Heart left ventricle (tissue), 16 donors: Measurements from ENCODE around the gene HOXA9. TPM values are rescaled to one million over a fixed set of nuclear protein-coding genes. Genes with fewer than 3 reads are reported as not detected.
A peak's percentile ranks its signal among the peaks of the same experiment; 100 is the strongest.

Experiments
- ATAC-seq, 4 donors: fragments of 200-7000 bp; cut with Tn5 transposase; one replicate each; pipeline ENCODE4 v1.9.1; 2020 to 2022; ENCODE audit warnings: moderate library complexity in 4 of 4, mild to moderate bottlenecking in 3 of 4, moderate number of reproducible peaks in 1 of 4
- DNase-seq, 5 donors: peaks; one replicate each; pipeline ENCODE4 v3.0.0-alpha.2; 2020
- H3K27ac ChIP-seq, 12 donors: fragments of 200-600 bp; sonication (generic) in 4 of 12; one replicate each; pipeline versions ENCODE4 v1.5.0 to v1.8.0; 2016 to 2022; ENCODE audit warnings: mild to moderate bottlenecking in 2 of 12
- H3K27me3 ChIP-seq, 9 donors: fragments of 200-600 bp; sonication (generic) in 2 of 9; one replicate each; pipeline versions ENCODE4 v1.5.1 to v1.8.0; 2016 to 2022; ENCODE audit warnings: mild to moderate bottlenecking in 3 of 9
- H3K36me3 ChIP-seq, 9 donors: fragments of 200-600 bp; sonication (generic) in 2 of 9; one replicate each; pipeline versions ENCODE4 v1.5.0 to v1.8.0; 2018 to 2022; ENCODE audit warnings: mild to moderate bottlenecking in 2 of 9
- H3K4me1 ChIP-seq, 12 donors: fragments of 200-600 bp; sonication (generic) in 4 of 12; one replicate each; pipeline versions ENCODE4 v1.5.0 to v1.8.0; 2016 to 2022; ENCODE audit warnings: mild to moderate bottlenecking in 3 of 12
- H3K4me3 ChIP-seq, 12 donors: fragments of 200-600 bp; sonication (generic) in 4 of 12; one replicate each; pipeline versions ENCODE4 v1.5.0 to v1.8.0; 2017 to 2022; ENCODE audit warnings: mild to moderate bottlenecking in 9 of 12, moderate library complexity in 4 of 12
- H3K9me3 ChIP-seq, 12 donors: fragments of 200-600 bp; sonication (generic) in 4 of 12; one replicate each; pipeline versions ENCODE4 v1.5.0 to v1.8.0; 2016 to 2022; ENCODE audit warnings: mild to moderate bottlenecking in 1 of 12
- POLR2A ChIP-seq, 2 donors: fragments of 450-650 bp; IDR thresholded peaks; one replicate each; pipeline ENCODE4 v1.6.1; 2017; ENCODE audit warnings: antibody characterized with exemption in 2 of 2, mild to moderate bottlenecking in 2 of 2, moderate library complexity in 2 of 2
- WGBS, 4 donors: extraction: QIAGEN DNeasy Blood & Tissue Kit in 2 of 4; methylation state at CpG; one replicate each; pipeline versions ENCODE4 v1.1.5 to v1.1.7; 2013 to 2018; 5-methylcytosine and 5-hydroxymethylcytosine counted together
- intact Hi-C, 10 donors: fragments of 100-400 bp; cut with DNase I; formaldehyde crosslinking; loops; one replicate each; pipeline versions ENCODE4 v1.11.1 to v1.14.2; 2022
- polyA plus RNA-seq, 2 donors: library from polyadenylated mRNA; stranded (reverse); fragments of 200-250 nt; gene quantifications; one replicate each; pipeline ENCODE4 v1.2.3, GENCODE V29; 2013
- total RNA-seq, 9 donors: library from RNA; depleted of rRNA in 2 of 9; stranded (reverse); fragments of >200 nt in 2 of 9; fragmentation: NEBNext Ultra II Directional in 3 of 9; extraction: Animal tissue kit (Norgen Biotek cat#: 25700) in 3 of 9; gene quantifications; one replicate each; pipeline versions ENCODE4 v1.1.0 to v1.2.4, GENCODE V29; 2016 to 2023
- TF ChIP-seq, protein P1 (sequence below), 12 donors: fragments of 200-600 bp; sonication (generic) in 4 of 12; IDR thresholded peaks; one replicate each; pipeline versions ENCODE4 v1.5.0 to v1.8.0; 2018 to 2022; ENCODE audit warnings: antibody characterized with exemption in 12 of 12, mild to moderate bottlenecking in 5 of 12
- donor health status: ischemic (EF 13 %, LVEDD 7.1; RV severe dilation, severe dysfunction).
- donor health status: healthy with polysubstance abuse.
- donor health status: DM: no; HTN: yes; CAD: no.
- donor health status: DM: no; HTN: no; CAD: no.
- donor health status: ischemic (EF 25% LVEDD 6.9; RV normal size, moderate dysfunction).
- donor health status: ischemic (EF 25% LVEDD 5.7; RV mildly dilated, moderate dysfunction).
- donor health status: healthy.
- donor health status: DM: yes; HTN: yes; CAD: no.
- donor health status: ischemic (EF 35%, LVEDD 5.7; RV mildly dilated, moderate dysfunction).
- donor health status: nonischemic (EF 11% LVEDD 7.7; RV severe dilation, severe dysfunction).
- donor health status: DM: yes; HTN: yes; CAD: no.
- donor health status: PGD.
- donor health status: ischemic (EF 29% LVEDD 5.4; RV normal size, mild dysfunction).
- donor health status: nonischemic (EF 23%, LVEDD 6.1; RV moderate dilation, normal function).

HOXA9 gene
- total and polyA plus RNA-seq, 11 donors = 0.29 TPM; not detected in 10

DNA sequence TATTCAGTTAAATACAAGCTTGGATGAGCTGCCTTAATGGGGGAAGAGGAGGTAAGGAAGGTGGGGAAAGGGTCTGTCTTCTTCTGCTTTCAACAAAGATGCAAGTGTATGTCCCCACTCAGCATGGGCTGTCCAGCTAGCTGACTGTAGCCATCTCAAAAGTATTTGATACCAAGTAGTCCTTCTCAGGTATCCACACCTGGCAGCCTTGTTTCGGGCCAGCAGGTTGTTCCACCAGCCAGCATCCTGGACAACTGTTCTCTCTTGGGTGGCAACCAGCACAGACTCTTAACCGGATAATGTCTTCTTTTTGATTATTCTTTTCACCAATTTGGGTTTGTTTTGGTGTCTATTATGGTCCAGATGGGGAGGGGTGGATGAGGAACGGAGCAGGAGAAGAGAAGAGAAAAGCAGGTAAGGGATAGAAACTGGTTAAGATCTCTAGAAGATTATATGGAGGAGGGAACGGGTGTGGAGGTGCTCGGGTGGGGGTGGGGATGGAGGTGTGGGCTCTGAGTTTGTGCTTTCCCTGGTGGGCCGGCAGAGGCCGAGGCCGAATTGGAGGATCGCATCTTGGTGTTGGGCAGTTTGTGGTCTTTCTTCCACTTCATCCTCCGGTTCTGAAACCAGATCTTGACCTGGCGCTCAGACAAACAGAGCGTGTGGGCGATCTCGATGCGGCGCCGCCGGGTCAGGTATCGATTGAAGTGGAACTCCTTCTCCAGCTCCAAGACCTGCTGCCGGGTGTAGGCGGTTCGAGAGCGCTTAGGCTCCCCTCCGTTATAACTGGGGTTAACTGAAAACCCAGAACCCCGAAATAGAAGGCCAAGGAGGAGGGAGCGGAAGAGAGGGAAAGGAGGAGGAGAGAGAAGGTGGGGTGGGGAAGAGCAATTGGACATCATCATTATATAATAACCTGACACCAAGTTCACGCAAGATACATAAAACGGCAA, 36.3 kb downstream of the HOXA9 start:
- DNase-seq = no peak
- H3K4me1 ChIP-seq = peaks cover 0 to 16% (median 0%) of the 10 kb centered on the region in 12 donors

DNA sequence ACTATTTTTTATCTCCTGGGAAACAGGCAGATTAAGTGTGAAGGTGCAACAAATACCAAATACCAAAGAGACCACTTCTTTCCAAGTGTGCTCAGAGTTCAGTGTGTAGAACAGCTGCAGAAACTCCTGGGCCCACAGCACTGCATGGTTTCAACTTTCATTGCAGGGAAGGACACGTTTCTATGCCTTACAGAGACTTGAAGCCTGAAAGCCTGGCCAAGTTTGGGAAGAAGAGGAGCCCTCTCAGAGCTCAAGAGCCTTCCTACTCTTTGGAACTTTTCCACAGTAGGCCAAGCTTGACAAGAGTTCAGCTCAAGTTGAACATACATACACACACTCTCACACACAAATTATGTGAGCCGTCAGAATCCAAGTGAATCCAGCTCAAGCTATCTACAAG, 37.3 kb downstream of the HOXA9 start:
- H3K27ac ChIP-seq = peak overlapping the region in 1 of 12 donors; percentile 83
- no peaks in the 10 kb centered on the region for H3K36me3 ChIP-seq
- peaks cover 0 to 16% (median 0%) of the 10 kb centered on the region in 12 donors for H3K4me1 ChIP-seq
- TF ChIP-seq, protein P1, sequence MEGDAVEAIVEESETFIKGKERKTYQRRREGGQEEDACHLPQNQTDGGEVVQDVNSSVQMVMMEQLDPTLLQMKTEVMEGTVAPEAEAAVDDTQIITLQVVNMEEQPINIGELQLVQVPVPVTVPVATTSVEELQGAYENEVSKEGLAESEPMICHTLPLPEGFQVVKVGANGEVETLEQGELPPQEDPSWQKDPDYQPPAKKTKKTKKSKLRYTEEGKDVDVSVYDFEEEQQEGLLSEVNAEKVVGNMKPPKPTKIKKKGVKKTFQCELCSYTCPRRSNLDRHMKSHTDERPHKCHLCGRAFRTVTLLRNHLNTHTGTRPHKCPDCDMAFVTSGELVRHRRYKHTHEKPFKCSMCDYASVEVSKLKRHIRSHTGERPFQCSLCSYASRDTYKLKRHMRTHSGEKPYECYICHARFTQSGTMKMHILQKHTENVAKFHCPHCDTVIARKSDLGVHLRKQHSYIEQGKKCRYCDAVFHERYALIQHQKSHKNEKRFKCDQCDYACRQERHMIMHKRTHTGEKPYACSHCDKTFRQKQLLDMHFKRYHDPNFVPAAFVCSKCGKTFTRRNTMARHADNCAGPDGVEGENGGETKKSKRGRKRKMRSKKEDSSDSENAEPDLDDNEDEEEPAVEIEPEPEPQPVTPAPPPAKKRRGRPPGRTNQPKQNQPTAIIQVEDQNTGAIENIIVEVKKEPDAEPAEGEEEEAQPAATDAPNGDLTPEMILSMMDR (IDR thresholded peaks at IDR 0.05) = no peak
- no peak for TF ChIP-seq POLR2A (IDR thresholded peaks at IDR 0.05)
- H3K4me3 ChIP-seq = no peak overlapping the region
- intact Hi-C loops = no loop called here
- H3K9me3 ChIP-seq = no peaks in the 10 kb centered on the region
- ATAC-seq (no peak), DNase-seq (no peak)
- WGBS, 4 donors = 19 to 44% (median 30%) methylated on average over 2 of the region's 2 CpGs
- H3K27me3 ChIP-seq = peaks cover 24 to 99% (median 89%) of the 10 kb centered on the region in 9 donors

More for the DNA sequence above, 36.3 kb downstream of the HOXA9 start:
- TF ChIP-seq, protein P1 (IDR thresholded peaks at IDR 0.05) = no peak
- TF ChIP-seq POLR2A (IDR thresholded peaks at IDR 0.05) = no peak
- ATAC-seq = no peak
- Histone ChIP-seq H3K27me3 (peaks cover 18 to 97% (median 88%) of the 10 kb centered on the region in 9 donors), H3K9me3 (no peaks in the 10 kb centered on the region), H3K27ac (peak overlapping the region in 2 of 12 donors; percentile 83 to 89), H3K36me3 (no peaks in the 10 kb centered on the region), H3K4me3 (peak overlapping the region in 6 of 12 donors; percentile 41 to 67 (median 56))
- WGBS, 4 donors = 21 to 26% (median 23%) methylated on average over 28 of the region's 28 CpGs
- intact Hi-C loops = no loop called here

DNA sequence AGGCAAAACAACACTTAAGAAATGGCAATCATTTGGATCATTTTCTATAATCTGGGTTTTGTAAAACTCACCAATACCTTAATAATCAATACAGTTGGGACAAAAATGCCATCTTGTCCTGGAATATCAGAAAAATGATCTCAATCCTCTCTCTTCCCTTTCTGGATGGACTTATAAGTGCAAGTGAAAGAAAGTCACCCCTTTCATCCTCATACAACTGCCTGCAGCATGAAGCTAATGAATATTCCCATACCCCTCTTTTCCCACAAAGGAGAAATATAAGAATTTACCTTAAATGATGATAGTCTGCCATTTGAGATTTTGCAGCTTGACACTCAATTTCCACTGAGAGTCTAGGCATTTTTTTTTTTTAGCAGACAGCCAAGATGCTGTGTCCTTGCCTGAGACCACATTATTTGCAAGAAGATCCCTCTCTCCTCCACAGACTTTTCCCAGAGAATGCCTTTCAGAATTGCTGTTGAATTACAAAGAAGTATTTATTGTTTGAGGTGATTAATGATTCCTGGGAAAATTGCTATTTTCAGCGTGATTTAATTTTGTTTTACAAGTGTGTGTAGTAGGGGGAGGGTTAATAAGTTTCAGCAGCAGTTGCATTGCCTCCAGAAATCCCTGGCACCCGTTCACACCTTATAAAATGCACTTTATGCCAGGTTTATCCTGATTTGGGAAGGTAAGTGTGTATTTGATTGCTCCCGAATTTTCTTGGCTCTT, 38.6 kb downstream of the HOXA9 start:
- no peak for ATAC-seq
- H3K9me3 ChIP-seq = no peaks in the 10 kb centered on the region
- 16 to 43% (median 23%) methylated on average over 3 of the region's 3 CpGs for WGBS, 4 donors
- intact Hi-C loops = no loop called here
- peaks cover 0 to 16% (median 0%) of the 10 kb centered on the region in 12 donors for H3K4me1 ChIP-seq
- H3K36me3 ChIP-seq = no peaks in the 10 kb centered on the region
- no peak overlapping the region for H3K4me3 ChIP-seq
- no peak for DNase-seq
- H3K27ac ChIP-seq = no peak overlapping the region
- no peak for TF ChIP-seq POLR2A (IDR thresholded peaks at IDR 0.05)
- TF ChIP-seq, protein P1 (IDR thresholded peaks at IDR 0.05) = no peak
- peaks cover 33 to 99% (median 83%) of the 10 kb centered on the region in 9 donors for H3K27me3 ChIP-seq

DNA sequence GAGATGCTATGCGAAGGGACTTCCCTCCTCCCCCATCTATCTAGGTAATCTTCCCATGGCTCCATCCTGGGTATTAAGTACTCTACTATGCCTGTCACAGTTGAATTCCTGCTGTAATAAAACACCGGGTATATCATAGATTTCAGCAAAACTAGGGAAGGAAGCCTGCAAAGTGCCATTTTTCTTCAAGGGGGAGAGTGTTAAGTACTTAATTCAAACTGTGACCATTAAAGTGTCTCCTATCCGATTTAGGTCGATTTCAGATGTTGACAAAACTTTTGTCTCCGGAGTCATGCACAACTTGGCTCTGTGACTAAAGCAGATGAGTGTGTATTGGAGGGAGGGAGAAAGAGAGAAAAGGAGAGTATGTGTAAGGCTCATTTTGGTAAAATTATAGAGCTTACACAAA, 39.3 kb downstream of the HOXA9 start:
- peaks cover 0 to 14% (median 0%) of the 10 kb centered on the region in 12 donors for H3K4me1 ChIP-seq
- peaks cover 31 to 98% (median 81%) of the 10 kb centered on the region in 9 donors for H3K27me3 ChIP-seq
- H3K9me3 ChIP-seq = no peaks in the 10 kb centered on the region
- TF ChIP-seq, protein P1 (IDR thresholded peaks at IDR 0.05) = no peak
- no peak for TF ChIP-seq POLR2A (IDR thresholded peaks at IDR 0.05)
- H3K36me3 ChIP-seq = no peaks in the 10 kb centered on the region
- H3K4me3 ChIP-seq = no peak overlapping the region
- no peak for ATAC-seq
- intact Hi-C loops = no loop called here
- no peak for DNase-seq
- peak overlapping the region in 1 of 12 donors; percentile 48 for H3K27ac ChIP-seq
- WGBS, 4 donors = 18 to 34% (median 20%) methylated on average over 5 of the region's 5 CpGs
